Urinary bladder (tissue), 4 donors: ENCODE results near the gene ERI3. TPM values are rescaled to one million over a fixed set of nuclear protein-coding genes. Genes with fewer than 3 reads are reported as not detected.
A peak's percentile ranks its signal among the peaks of the same experiment; 100 is the strongest.

Source experiments
- DNase-seq: peaks from one replicate; pipeline ENCODE4 v3.0.0-alpha.2; 2015; ENCODE audit errors: extremely low spot score
- H3K27ac ChIP-seq: one replicate; pipeline ENCODE4 v1.5.1; 2013; ENCODE audit warnings: low read depth, mild to moderate bottlenecking, moderate library complexity
- H3K36me3 ChIP-seq: one replicate; pipeline ENCODE4 v1.6.1; 2013; ENCODE audit warnings: mild to moderate bottlenecking, moderate library complexity; ENCODE audit not compliant: insufficient read depth
- H3K4me1 ChIP-seq: one replicate; pipeline ENCODE4 v1.6.1; 2013; ENCODE audit warnings: mild to moderate bottlenecking, moderate library complexity; ENCODE audit not compliant: insufficient read depth
- H3K4me3 ChIP-seq: one replicate; pipeline ENCODE4 v1.5.1; 2013; ENCODE audit warnings: low read depth, low read length
- WGBS: extraction: QIAGEN DNeasy Blood & Tissue Kit; methylation state at CpG from one replicate; pipeline ENCODE4 v1.1.7; 2013; 5-methylcytosine and 5-hydroxymethylcytosine counted together
- polyA plus RNA-seq: library from polyadenylated mRNA; stranded (reverse); fragments of 200-250 nt; gene quantifications from one replicate; pipeline ENCODE4 v1.2.3, GENCODE V29; 2013
- total RNA-seq: library from RNA; depleted of rRNA; stranded (reverse); fragments of >200 nt; gene quantifications from one replicate; pipeline ENCODE4 v1.2.3, GENCODE V29; 2014
- donor health status: healthy with polysubstance abuse.
- donor health status: healthy.

The ERI3 gene
- total and polyA plus RNA-seq, 2 donors: 34.3 to 46.4 TPM

- H3K27ac ChIP-seq: no peak overlapping the region
- WGBS: 69% methylated on average over 4 of the region's 4 CpGs
- no peaks in the 10 kb centered on the region for H3K36me3 ChIP-seq
- no peaks in the 10 kb centered on the region for H3K4me1 ChIP-seq
- H3K4me3 ChIP-seq: no peak overlapping the region
- DNase-seq: no peak
Observed at GRCh38 chr1:44361478-44361877, 6.4 kb upstream of the ERI3 start.

GRCh38 chr1:44359234-44359935 lies 4.3 kb upstream of the ERI3 start:
- no peak overlapping the region for H3K4me3 ChIP-seq
- no peak overlapping the region for H3K27ac ChIP-seq
- H3K4me1 ChIP-seq: no peaks in the 10 kb centered on the region
- 48% methylated on average over 6 of the region's 6 CpGs for WGBS
- H3K36me3 ChIP-seq: no peaks in the 10 kb centered on the region
- DNase-seq: no peak

GRCh38 chr1:44357710-44358109 lies 2.7 kb upstream of the ERI3 start:
- no peak overlapping the region for H3K27ac ChIP-seq
- WGBS: 63% methylated on average over 4 of the region's 4 CpGs
- no peak overlapping the region for H3K4me3 ChIP-seq
- H3K36me3 ChIP-seq: no peaks in the 10 kb centered on the region
- no peak for DNase-seq
- H3K4me1 ChIP-seq: peaks cover 2% of the 10 kb centered on the region

- peaks cover 2% of the 10 kb centered on the region for H3K4me1 ChIP-seq
- no peak for DNase-seq
- H3K36me3 ChIP-seq: no peaks in the 10 kb centered on the region
- no peak overlapping the region for H3K4me3 ChIP-seq
- 62% methylated on average over 12 of the region's 12 CpGs for WGBS
- H3K27ac ChIP-seq: no peak overlapping the region
Observed at GRCh38 chr1:44355582-44356305, 687 bp upstream of the ERI3 start.

- Histone ChIP-seq H3K27ac (peak overlapping the region; percentile 16), H3K4me3 (peak overlapping the region; percentile 99), H3K4me1 (peaks cover 2% of the 10 kb centered on the region), H3K36me3 (no peaks in the 10 kb centered on the region)
- no peak for DNase-seq
- 39% methylated on average over 10 of the region's 10 CpGs for WGBS
Observed at GRCh38 chr1:44354268-44354839, 703 bp downstream of the ERI3 start.

GRCh38 chr1:44353604-44354003 lies 1.5 kb downstream of the ERI3 start:
- no peak for DNase-seq
- Histone ChIP-seq H3K4me1 (peaks cover 2% of the 10 kb centered on the region), H3K36me3 (no peaks in the 10 kb centered on the region), H3K4me3 (no peak overlapping the region), H3K27ac (no peak overlapping the region)
- WGBS: 25% methylated on average over 1 of the region's 1 CpG

GRCh38 chr1:44351289-44351688 lies 3.8 kb downstream of the ERI3 start:
- no peak overlapping the region for H3K27ac ChIP-seq
- no peak overlapping the region for H3K4me3 ChIP-seq
- no peaks in the 10 kb centered on the region for H3K36me3 ChIP-seq
- 59% methylated on average over 2 of the region's 2 CpGs for WGBS
- H3K4me1 ChIP-seq: peaks cover 2% of the 10 kb centered on the region
- no peak for DNase-seq

GRCh38 chr1:44348061-44348485 lies 7.0 kb downstream of the ERI3 start:
- H3K4me3 ChIP-seq: no peak overlapping the region
- no peaks in the 10 kb centered on the region for H3K4me1 ChIP-seq
- 89% methylated on average over 4 of the region's 4 CpGs for WGBS
- no peak overlapping the region for H3K27ac ChIP-seq
- H3K36me3 ChIP-seq: peaks cover 3% of the 10 kb centered on the region
- DNase-seq: no peak

- DNase-seq: no peak
- Histone ChIP-seq H3K36me3 (peaks cover 3% of the 10 kb centered on the region), H3K4me3 (no peak overlapping the region), H3K27ac (no peak overlapping the region), H3K4me1 (no peaks in the 10 kb centered on the region)
- WGBS: 53% methylated on average over 4 of the region's 4 CpGs
Observed at GRCh38 chr1:44347280-44347679, 7.8 kb downstream of the ERI3 start.

- no peak for DNase-seq
- Histone ChIP-seq H3K27ac (no peak overlapping the region), H3K36me3 (peaks cover 3% of the 10 kb centered on the region), H3K4me3 (no peak overlapping the region), H3K4me1 (no peaks in the 10 kb centered on the region)
- WGBS: 85% methylated on average over 6 of the region's 6 CpGs
Observed at GRCh38 chr1:44346878-44347277, 8.2 kb downstream of the ERI3 start.

GRCh38 chr1:44346184-44346583 lies 8.9 kb downstream of the ERI3 start:
- DNase-seq: no peak
- Histone ChIP-seq H3K4me3 (no peak overlapping the region), H3K27ac (no peak overlapping the region), H3K36me3 (peaks cover 3% of the 10 kb centered on the region), H3K4me1 (no peaks in the 10 kb centered on the region)
- WGBS: 72% methylated on average over 2 of the region's 2 CpGs

GRCh38 chr1:44345187-44345775 lies 9.8 kb downstream of the ERI3 start:
- no peak overlapping the region for H3K4me3 ChIP-seq
- peaks cover 3% of the 10 kb centered on the region for H3K36me3 ChIP-seq
- no peaks in the 10 kb centered on the region for H3K4me1 ChIP-seq
- H3K27ac ChIP-seq: no peak overlapping the region
- DNase-seq: no peak

GRCh38 chr1:44339731-44340130 lies 15.3 kb downstream of the ERI3 start:
- Histone ChIP-seq H3K4me1 (no peaks in the 10 kb centered on the region), H3K27ac (no peak overlapping the region), H3K4me3 (no peak overlapping the region), H3K36me3 (peaks cover 1% of the 10 kb centered on the region)
- no peak for DNase-seq
- WGBS: 76% methylated on average over 4 of the region's 4 CpGs

GRCh38 chr1:44338136-44338535 lies 16.9 kb downstream of the ERI3 start:
- H3K27ac ChIP-seq: no peak overlapping the region
- DNase-seq: no peak
- H3K4me1 ChIP-seq: no peaks in the 10 kb centered on the region
- H3K36me3 ChIP-seq: peaks cover 2% of the 10 kb centered on the region
- 97% methylated on average over 2 of the region's 2 CpGs for WGBS
- no peak overlapping the region for H3K4me3 ChIP-seq
